Small intestine (tissue), 16 donors: ENCODE measurements around the gene PNKP. TPM values are rescaled to one million over a fixed set of nuclear protein-coding genes. Genes with fewer than 3 reads are reported as not detected.
A peak's percentile ranks its signal among the peaks of the same experiment; 100 is the strongest.

ENCODE experiments used
- DNase-seq, 2 donors: peaks; one replicate each; pipeline versions ENCODE4 v3.0.0 to v3.0.0-alpha.2; 2013
- FAIRE-seq: peaks from 2 replicates; lab custom pipeline; 2012; peaks lifted over from hg19 to GRCh38; lab: Jason Lieb, UNC
- H3K27ac ChIP-seq, 3 donors: one replicate each; pipeline ENCODE4 v1.5.1; 2013; ENCODE audit warnings: low read length in 2 of 3, mild to moderate bottlenecking in 2 of 3, control low read depth in 1 of 3, inconsistent platforms in 1 of 3, low read depth in 1 of 3, moderate library complexity in 1 of 3
- H3K27me3 ChIP-seq, 3 donors: one replicate each; pipeline ENCODE4 v1.6.1; 2013; ENCODE audit warnings: low read length in 3 of 3, inconsistent platforms in 1 of 3; ENCODE audit not compliant: control insufficient read depth in 3 of 3, insufficient read depth in 3 of 3
- H3K36me3 ChIP-seq, 3 donors: one replicate each; pipeline ENCODE4 v1.6.1; 2013; ENCODE audit warnings: low read length in 3 of 3, inconsistent platforms in 1 of 3, low read depth in 1 of 3, mild to moderate bottlenecking in 1 of 3, moderate library complexity in 1 of 3; ENCODE audit not compliant: control insufficient read depth in 3 of 3, insufficient read depth in 2 of 3
- H3K4me1 ChIP-seq, 3 donors: one replicate each; pipeline ENCODE4 v1.6.1; 2013; ENCODE audit warnings: low read length in 2 of 3, inconsistent platforms in 1 of 3, low read depth in 1 of 3, mild to moderate bottlenecking in 1 of 3, moderate library complexity in 1 of 3; ENCODE audit not compliant: control insufficient read depth in 3 of 3, insufficient read depth in 2 of 3
- H3K4me3 ChIP-seq, 3 donors: one replicate each; pipeline ENCODE4 v1.5.1; 2013; ENCODE audit warnings: low read length in 3 of 3, control low read depth in 1 of 3, inconsistent platforms in 1 of 3, low read depth in 1 of 3, mild to moderate bottlenecking in 1 of 3, moderate library complexity in 1 of 3
- H3K9me3 ChIP-seq, 2 donors: one replicate each; pipeline ENCODE4 v1.6.1; 2013; ENCODE audit warnings: low read depth in 1 of 2, low read length in 1 of 2; ENCODE audit not compliant: control insufficient read depth in 2 of 2, insufficient read depth in 1 of 2
- WGBS, 3 donors: extraction: QIAGEN DNeasy Blood & Tissue Kit; methylation state at CpG; one replicate each; pipeline ENCODE4 v1.1.7; 2013; 5-methylcytosine and 5-hydroxymethylcytosine counted together
- long read RNA-seq, 10 donors: transcript quantifications; one replicate each; lab custom pipeline, GENCODE V29; 2026
- polyA plus RNA-seq, 4 donors: library from polyadenylated mRNA; stranded (reverse) in 3 of 4; unstranded in 1 of 4; fragments of 200-250 nt in 3 of 4; fragments of 120-200 nt in 1 of 4; gene quantifications; one replicate each; pipeline versions ENCODE4 v1.2.1 to v1.2.3, GENCODE V29; 2013
- donor health status: healthy with polysubstance abuse.
- donor health status: control.
- donor health status: control.
- donor health status: Bipolar disorder and iron deficiency.
- donor health status: healthy.

Gene PNKP
- polyA plus RNA-seq: 10 to 100 TPM; 45.9 to 57.0 (median 49.7) TPM
- long read RNA-seq, donor 1, transcript PNKP-207 (16 exons, 1,665 nt): major isoform, 7 of 13 reads
- long read RNA-seq, donor 1, partial matches to known transcripts: 0 of 13 reads
- long read RNA-seq, donor 1, other reads (novel, unspliced or antisense): 0 of 13 reads
- long read RNA-seq, donor 2, partial matches to known transcripts: 0 of 8 reads
- long read RNA-seq, donor 2, other reads (novel, unspliced or antisense): 0 of 8 reads
- long read RNA-seq, donor 3, partial matches to known transcripts: 0 of 6 reads
- long read RNA-seq, donor 3, other reads (novel, unspliced or antisense): 0 of 6 reads
- long read RNA-seq, donor 4: 0 reads
- long read RNA-seq, donor 5, partial matches to known transcripts: 0 of 1 reads
- long read RNA-seq, donor 5, other reads (novel, unspliced or antisense): 0 of 1 reads
- long read RNA-seq, donor 6, partial matches to known transcripts: 0 of 3 reads
- long read RNA-seq, donor 6, other reads (novel, unspliced or antisense): 0 of 3 reads
- long read RNA-seq, donor 7, partial matches to known transcripts: 0 of 5 reads
- long read RNA-seq, donor 7, other reads (novel, unspliced or antisense): 0 of 5 reads
- long read RNA-seq, donor 8, partial matches to known transcripts: 0 of 3 reads
- long read RNA-seq, donor 8, other reads (novel, unspliced or antisense): 0 of 3 reads
- long read RNA-seq, donor 9, partial matches to known transcripts: 0 of 1 reads
- long read RNA-seq, donor 9, other reads (novel, unspliced or antisense): 0 of 1 reads
- long read RNA-seq, donor 10, partial matches to known transcripts: 0 of 5 reads
- long read RNA-seq, donor 10, other reads (novel, unspliced or antisense): 0 of 5 reads

- Histone ChIP-seq H3K4me3 (peak within 1 kb of the TSS; percentile 45 to 93 (median 83)), H3K27me3 (no peaks in the 10 kb centered on the region), H3K9me3 (peaks cover 0 to 4% of the 10 kb centered on the region in 2 donors), H3K4me1 (peaks cover 3 to 35% (median 6%) of the 10 kb centered on the region in 3 donors), H3K27ac (peak within 1 kb of the TSS; percentile 74 to 96 (median 94)), H3K36me3 (peaks cover 2 to 47% (median 9%) of the 10 kb centered on the region in 3 donors)
- DNase-seq (peak; percentile 89 to 98), FAIRE-seq (no peak)
- 1% methylated on average over 59 to 65 of the region's 65 CpGs for WGBS, 3 donors
Measured at GRCh38 chr19:49866933-49867782, at the start of gene PNKP. TSS of gene PNKP (minus strand) at chr19:49867576. CDS start at chr19:49867204, 372 bp downstream.

GRCh38 chr19:49915271-49915670 lies 47.9 kb upstream of the PNKP start:
- no peaks in the 10 kb centered on the region for H3K27me3 ChIP-seq
- 97 to 98% (median 97%) methylated on average over 6 of the region's 6 CpGs for WGBS, 3 donors
- DNase-seq (no peak), FAIRE-seq (no peak)
- no peak overlapping the region for H3K4me3 ChIP-seq
- peaks cover 0 to 9% of the 10 kb centered on the region in 2 donors for H3K9me3 ChIP-seq
- peaks cover 0 to 79% (median 4%) of the 10 kb centered on the region in 3 donors for H3K36me3 ChIP-seq
- H3K27ac ChIP-seq: no peak overlapping the region
- no peaks in the 10 kb centered on the region for H3K4me1 ChIP-seq

GRCh38 chr19:49913720-49914119 lies 46.3 kb upstream of the PNKP start:
- no peak for DNase-seq
- Histone ChIP-seq H3K4me3 (no peak overlapping the region), H3K9me3 (peaks cover 0 to 9% of the 10 kb centered on the region in 2 donors), H3K36me3 (peaks cover under 1 to 85% (median 6%) of the 10 kb centered on the region in 3 donors), H3K27ac (no peak overlapping the region), H3K27me3 (no peaks in the 10 kb centered on the region), H3K4me1 (no peaks in the 10 kb centered on the region)
- FAIRE-seq: no peak
- 90 to 93% (median 91%) methylated on average over 10 of the region's 10 CpGs for WGBS, 3 donors

GRCh38 chr19:49912965-49913685 lies 45.7 kb upstream of the PNKP start:
- Histone ChIP-seq H3K27ac (no peak overlapping the region), H3K27me3 (no peaks in the 10 kb centered on the region), H3K4me1 (no peaks in the 10 kb centered on the region), H3K4me3 (no peak overlapping the region), H3K36me3 (peaks cover 6 to 86% (median 8%) of the 10 kb centered on the region in 3 donors), H3K9me3 (peaks cover 0 to 9% of the 10 kb centered on the region in 2 donors)
- DNase-seq (peak in 1 of 2 donors; percentile 26), FAIRE-seq (no peak)
- 82 to 93% (median 90%) methylated on average over 20 to 21 of the region's 21 CpGs for WGBS, 3 donors

GRCh38 chr19:49911381-49912145 lies 44.2 kb upstream of the PNKP start:
- H3K4me1 ChIP-seq: no peaks in the 10 kb centered on the region
- no peak overlapping the region for H3K4me3 ChIP-seq
- DNase-seq: no peak
- peaks cover 0 to 9% of the 10 kb centered on the region in 2 donors for H3K9me3 ChIP-seq
- H3K36me3 ChIP-seq: peaks cover 6 to 85% (median 8%) of the 10 kb centered on the region in 3 donors
- 59 to 74% (median 70%) methylated on average over 9 of the region's 9 CpGs for WGBS, 3 donors
- H3K27ac ChIP-seq: no peak overlapping the region
- no peak for FAIRE-seq
- no peaks in the 10 kb centered on the region for H3K27me3 ChIP-seq

- Histone ChIP-seq H3K27ac (no peak overlapping the region), H3K27me3 (no peaks in the 10 kb centered on the region), H3K4me3 (no peak overlapping the region), H3K9me3 (peaks cover 0 to 2% of the 10 kb centered on the region in 2 donors), H3K36me3 (peaks cover 6 to 81% (median 8%) of the 10 kb centered on the region in 3 donors), H3K4me1 (no peaks in the 10 kb centered on the region)
- no peak for FAIRE-seq
- WGBS, 3 donors: 87 to 92% (median 90%) methylated on average over 5 of the region's 5 CpGs
- no peak for DNase-seq
Measured at GRCh38 chr19:49910179-49910578, 42.8 kb upstream of the PNKP start.
